OCI-LY1 (cell line): ENCODE results near the gene ZIC4.

ENCODE experiments used
- H2AFZ ChIP-seq: fragments of 200-600 bp; sonication (generic), shearing (Covaris generic); 2 replicates; pipeline ENCODE4 v1.6.0; 2014; ENCODE audit warnings: antibody characterized with exemption, mild to moderate bottlenecking, low read length
- H3F3A ChIP-seq: fragments of 200-600 bp; sonication (generic), shearing (Covaris generic); 2 replicates; pipeline ENCODE4 v1.6.0; 2014; ENCODE audit warnings: mild to moderate bottlenecking, antibody characterized with exemption, low read length, moderate library complexity; ENCODE audit not compliant: insufficient read depth
- H3K27ac ChIP-seq: fragments of 200-600 bp; sonication (generic); 2 replicates; pipeline ENCODE4 v1.5.1; 2014; ENCODE audit warnings: low read length, mixed run types, mild to moderate bottlenecking, low read depth; ENCODE audit not compliant: poor library complexity, severe bottlenecking
- H3K27me3 ChIP-seq: fragments of 200-600 bp; sonication (generic); 2 replicates; pipeline ENCODE4 v1.6.0; 2014; ENCODE audit warnings: antibody characterized with exemption, mild to moderate bottlenecking, low read length, moderate library complexity; ENCODE audit not compliant: insufficient read depth
- H3K36me3 ChIP-seq: fragments of 200-600 bp; sonication (generic); 2 replicates; pipeline ENCODE4 v1.6.1; 2014; ENCODE audit warnings: mild to moderate bottlenecking, antibody characterized with exemption, low read length, moderate library complexity, mixed read lengths; ENCODE audit not compliant: insufficient read depth
- H3K4me1 ChIP-seq: fragments of 200-600 bp; sonication (generic); 2 replicates; pipeline ENCODE4 v1.5.1; 2014; ENCODE audit warnings: mild to moderate bottlenecking, low read length, moderate library complexity; ENCODE audit not compliant: insufficient read depth, severe bottlenecking
- H3K4me2 ChIP-seq: fragments of 200-600 bp; sonication (generic), shearing (Covaris generic); 2 replicates; pipeline ENCODE4 v1.6.1; 2014; ENCODE audit warnings: low read length
- H3K4me3 ChIP-seq: fragments of 200-600 bp; sonication (generic); 2 replicates; pipeline ENCODE4 v1.5.1; 2014; ENCODE audit warnings: low read length, low read depth, mild to moderate bottlenecking, mixed read lengths; ENCODE audit not compliant: poor library complexity, severe bottlenecking
- H3K79me2 ChIP-seq: fragments of 200-600 bp; shearing (Covaris generic); 2 replicates; pipeline ENCODE4 v1.6.1; 2016; ENCODE audit warnings: mixed run types, low read length, mixed read lengths; ENCODE audit not compliant: insufficient read depth
- H3K9ac ChIP-seq: fragments of 200-600 bp; sonication (generic), shearing (Covaris generic); 2 replicates; pipeline ENCODE4 v1.6.1; 2014; ENCODE audit warnings: mild to moderate bottlenecking, low read length, mixed read lengths
- H3K9me2 ChIP-seq: fragments of 200-600 bp; sonication (generic), shearing (Covaris generic); 2 replicates; pipeline ENCODE4 v1.6.1; 2014; ENCODE audit warnings: low read depth, mild to moderate bottlenecking, low read length, mixed read lengths
- H3K9me3 ChIP-seq: fragments of 200-600 bp; shearing (Covaris generic); 2 replicates; pipeline ENCODE4 v1.6.1; 2014; ENCODE audit warnings: low read length, mixed read lengths
- H4K20me1 ChIP-seq: fragments of 200-600 bp; sonication (generic), shearing (Covaris generic); 2 replicates; pipeline ENCODE4 v1.6.0; 2016; ENCODE audit warnings: mild to moderate bottlenecking, low read length; ENCODE audit not compliant: insufficient read depth
- CTCF ChIP-seq: fragments of 200-600 bp; sonication (generic), shearing (Covaris generic); IDR thresholded peaks from 2 replicates; pipeline ENCODE4 v1.5.1; 2017; ENCODE audit warnings: mild to moderate bottlenecking, antibody characterized with exemption, low read length, moderate library complexity, mixed read lengths
- EZH2 ChIP-seq: fragments of 200-600 bp; sonication (generic), shearing (Covaris generic); IDR thresholded peaks from 2 replicates; pipeline ENCODE4 v1.8.0; 2017; ENCODE audit warnings: borderline replicate concordance, mixed run types, mild to moderate bottlenecking, antibody characterized with exemption, low read length, moderate library complexity, mixed read lengths

ZIC4 gene

GRCh38 chr3:147411815-147412241 is 5.5 kb upstream of the ZIC4 start:
- no peaks in the 10 kb centered on the region for H4K20me1 ChIP-seq
- no peaks in the 10 kb centered on the region for H3F3A ChIP-seq
- no peaks in the 10 kb centered on the region for H3K9me3 ChIP-seq
- H3K4me3 ChIP-seq: no peak overlapping the region
- no peak overlapping the region for H3K4me2 ChIP-seq
- no peak overlapping the region for H3K27ac ChIP-seq
- no peaks in the 10 kb centered on the region for H3K9me2 ChIP-seq
- H3K4me1 ChIP-seq: no peaks in the 10 kb centered on the region
- H3K79me2 ChIP-seq: no peaks in the 10 kb centered on the region
- no peak for TF ChIP-seq CTCF
- TF ChIP-seq EZH2: no peak
- H3K36me3 ChIP-seq: no peaks in the 10 kb centered on the region
- H3K27me3 ChIP-seq: no peaks in the 10 kb centered on the region
- H3K9ac ChIP-seq: no peak overlapping the region
- H2AFZ ChIP-seq: no peak overlapping the region

- H3K9ac ChIP-seq: no peak overlapping the region
- TF ChIP-seq CTCF (no peak), EZH2 (no peak)
- no peak overlapping the region for H3K4me3 ChIP-seq
- no peaks in the 10 kb centered on the region for H3K36me3 ChIP-seq
- no peaks in the 10 kb centered on the region for H3K9me3 ChIP-seq
- no peaks in the 10 kb centered on the region for H3K9me2 ChIP-seq
- no peak overlapping the region for H2AFZ ChIP-seq
- no peaks in the 10 kb centered on the region for H4K20me1 ChIP-seq
- H3K27ac ChIP-seq: no peak overlapping the region
- no peak overlapping the region for H3K4me2 ChIP-seq
- no peaks in the 10 kb centered on the region for H3K27me3 ChIP-seq
- H3K79me2 ChIP-seq: no peaks in the 10 kb centered on the region
- H3F3A ChIP-seq: no peaks in the 10 kb centered on the region
- no peaks in the 10 kb centered on the region for H3K4me1 ChIP-seq
Observed at GRCh38 chr3:147411238-147411814, 5.0 kb upstream of the ZIC4 start.

- Histone ChIP-seq H3K9ac (no peak overlapping the region), H3K36me3 (no peaks in the 10 kb centered on the region), H3K27ac (no peak overlapping the region), H3K4me3 (no peak overlapping the region), H3K4me2 (no peak overlapping the region), H3K79me2 (no peaks in the 10 kb centered on the region), H3K4me1 (no peaks in the 10 kb centered on the region), H4K20me1 (no peaks in the 10 kb centered on the region), H3K27me3 (no peaks in the 10 kb centered on the region), H3F3A (no peaks in the 10 kb centered on the region), H3K9me3 (no peaks in the 10 kb centered on the region), H3K9me2 (no peaks in the 10 kb centered on the region), H2AFZ (no peak overlapping the region)
- no peak for TF ChIP-seq EZH2
- no peak for TF ChIP-seq CTCF
Observed at GRCh38 chr3:147410526-147411237, 4.3 kb upstream of the ZIC4 start.
